GM18508 (cell line): Measurements from ENCODE around the gene LATS1.
"Not testable (repeated sequence)": the region's sequence is repeated elsewhere in the genome, so short reads cannot be mapped to it uniquely, and the experiment has no call there.

Experiments used
- ATAC-seq: cut with Tn5 transposase; IDR thresholded peaks from one replicate; pipeline ENCODE4 v1.9.1; 2021; ENCODE audit warnings: moderate number of reproducible peaks; ENCODE audit not compliant: insufficient read depth, unreplicated experiment

LATS1 gene

GRCh38 chr6:149717588-149718458 lies at the start of gene LATS1:
Gene LATS1 (minus strand): TSS chr6:149718101. CDS start chr6:149702126, 15,975 bp downstream.
- peak; percentile 56 for ATAC-seq

- ATAC-seq = no peak
Measured at GRCh38 chr6:149766156-149766769, 48.4 kb upstream of the LATS1 start.

DNA sequence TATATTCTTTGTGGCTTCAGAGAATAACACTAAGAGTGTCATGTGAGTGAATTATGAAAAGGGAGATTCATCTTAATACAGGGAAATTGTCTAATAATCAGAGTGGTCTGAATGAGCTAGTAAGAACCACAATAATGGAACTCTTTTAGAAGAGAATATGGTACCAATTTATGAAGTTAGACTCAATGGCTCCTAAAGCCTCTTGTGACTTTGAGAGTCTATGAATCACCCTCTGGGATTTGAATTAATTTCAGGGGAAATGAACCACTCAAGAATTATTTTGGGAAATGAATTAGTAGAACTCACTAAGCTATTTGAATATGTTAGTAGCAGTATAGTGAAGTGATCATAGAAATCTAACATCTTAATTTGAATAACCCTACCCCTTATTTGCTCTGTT lies 46.0 kb upstream of the LATS1 start:
- ATAC-seq = no peak

GRCh38 chr6:149761438-149761837 lies 43.5 kb upstream of the LATS1 start:
- peak; percentile 99 for ATAC-seq

DNA sequence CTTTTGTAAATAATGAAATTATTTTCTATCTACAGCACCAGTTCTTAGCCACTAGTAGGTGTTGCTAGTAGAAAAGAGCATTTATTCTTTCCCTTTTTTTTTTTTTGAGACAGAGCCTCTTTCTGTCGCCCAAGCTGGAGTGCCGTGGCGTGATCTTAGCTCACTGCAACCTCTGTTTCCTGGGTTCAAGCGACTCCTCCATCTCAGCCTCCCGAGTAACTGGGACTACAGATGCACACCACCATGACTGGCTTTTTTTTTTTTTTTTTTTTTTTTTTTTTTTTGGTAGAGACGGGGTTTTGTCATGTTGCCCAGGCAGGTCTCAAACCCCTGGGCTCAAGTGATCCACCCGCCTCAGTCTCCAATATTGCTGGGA lies 38.3 kb upstream of the LATS1 start:
- no peak for ATAC-seq

DNA sequence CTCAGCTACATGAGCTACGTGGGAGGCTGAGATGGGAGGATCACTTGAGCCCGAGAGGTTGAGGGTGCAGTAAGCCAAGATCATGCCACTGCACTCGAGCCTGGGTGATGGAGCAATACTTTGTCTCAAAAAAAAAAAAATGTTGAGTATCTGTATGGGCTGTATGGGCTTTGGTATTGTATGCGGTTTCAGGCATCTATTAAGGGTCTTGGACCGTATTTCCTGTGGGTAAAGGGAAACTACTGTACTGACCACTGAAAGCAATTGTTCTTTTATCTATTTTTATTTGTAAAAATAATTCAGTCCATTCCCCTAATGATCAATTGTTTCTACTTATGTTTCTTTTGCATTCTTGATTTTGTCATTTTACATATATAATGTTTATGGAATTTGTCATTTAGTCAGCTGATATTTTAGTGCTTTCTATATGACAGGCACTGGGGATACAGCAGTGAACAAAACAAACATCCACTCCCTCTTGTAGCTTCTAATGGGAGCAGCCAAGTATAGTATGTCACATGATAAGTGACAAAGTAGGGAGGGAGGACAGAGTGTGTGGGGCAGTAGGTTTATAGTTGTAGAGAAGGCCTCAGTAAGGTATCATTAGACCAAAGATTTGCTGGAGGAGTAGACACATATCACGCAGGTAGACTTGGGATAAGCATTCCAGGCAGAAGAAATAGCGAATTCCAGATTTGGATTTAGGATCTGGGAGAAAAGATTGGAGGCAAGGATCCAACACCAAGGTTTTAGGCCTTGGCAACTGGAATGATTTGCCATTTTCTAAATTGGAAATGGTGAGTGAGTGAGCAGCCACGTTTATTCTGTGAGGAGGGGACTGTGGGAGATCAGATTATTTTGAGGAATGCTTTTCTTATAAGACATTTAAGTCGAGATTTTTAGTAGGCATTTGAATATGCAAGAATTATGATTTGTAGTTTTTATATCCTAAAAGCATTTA lies 37.7 kb upstream of the LATS1 start:
- peak; percentile 59 for ATAC-seq

- no peak for ATAC-seq
Measured at GRCh38 chr6:149754548-149754947, 36.6 kb upstream of the LATS1 start.

DNA sequence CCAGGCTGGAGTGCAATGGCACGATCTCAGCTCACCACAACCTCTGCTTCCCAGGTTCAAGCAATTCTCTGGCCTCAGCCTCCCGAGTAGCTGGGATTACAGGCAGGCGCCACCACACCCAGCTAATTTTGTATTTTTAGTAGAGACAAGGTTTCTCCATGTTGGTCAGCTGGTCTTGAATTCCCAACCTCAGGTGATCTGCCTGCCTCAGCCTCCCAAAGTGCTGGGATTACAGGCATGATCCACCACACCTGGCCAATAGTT lies 35.4 kb upstream of the LATS1 start:
- ATAC-seq = not testable (repeated sequence)

GRCh38 chr6:149752600-149753373 lies 34.9 kb upstream of the LATS1 start:
- ATAC-seq = no peak

GRCh38 chr6:149751920-149752319 lies 34.0 kb upstream of the LATS1 start:
- ATAC-seq = not testable (repeated sequence)

DNA sequence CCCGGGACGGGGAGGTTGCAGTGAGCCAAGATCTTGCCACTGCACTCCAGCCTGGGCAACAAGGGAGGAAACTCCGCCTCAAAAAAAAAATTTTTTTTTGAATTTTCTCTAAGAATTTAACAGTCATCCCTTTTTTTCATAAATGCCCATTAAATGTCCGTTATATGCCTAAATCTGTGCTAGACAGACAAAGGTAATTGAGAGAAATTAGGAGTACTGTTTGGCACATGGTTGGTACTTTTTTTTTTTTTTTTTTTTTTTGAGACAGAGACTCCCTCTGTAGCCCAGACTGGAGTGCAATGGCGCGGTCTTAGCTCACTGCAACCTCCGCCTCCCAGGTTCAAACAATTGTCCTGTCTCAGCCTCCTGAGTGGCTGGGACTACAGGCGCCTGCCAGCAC lies 33.3 kb upstream of the LATS1 start:
- ATAC-seq = no peak

DNA sequence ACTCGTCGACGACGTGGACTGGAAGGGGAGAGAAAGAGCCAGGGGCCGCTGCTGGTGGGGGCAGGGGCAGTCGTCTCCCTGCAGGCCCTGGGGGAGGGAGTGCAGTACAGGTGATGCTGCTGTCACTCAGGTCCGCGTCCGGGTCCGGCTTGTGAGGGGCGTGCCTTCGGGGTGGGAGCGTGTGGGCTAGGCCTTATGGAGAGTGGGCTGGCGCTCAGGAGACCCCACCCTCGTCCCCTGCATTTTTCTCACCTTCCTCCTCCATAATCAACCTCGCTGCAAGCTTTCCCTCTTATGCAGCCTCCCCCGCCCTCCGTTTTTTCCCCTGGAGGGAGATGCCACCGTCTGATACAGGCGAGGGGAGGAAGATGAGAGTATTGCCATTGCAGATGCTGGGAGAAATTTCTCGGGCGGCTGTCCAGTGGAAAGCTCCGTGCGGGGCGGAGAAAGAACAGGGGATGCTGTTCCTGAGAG lies 32.3 kb upstream of the LATS1 start:
- peak; percentile 15 for ATAC-seq

GRCh38 chr6:149749594-149750135 lies 31.8 kb upstream of the LATS1 start, which contains the start of gene PCMT1:
Gene PCMT1 (plus strand): TSS chr6:149749741. CDS start chr6:149749902, 161 bp downstream.
- ATAC-seq = peak; percentile 58

DNA sequence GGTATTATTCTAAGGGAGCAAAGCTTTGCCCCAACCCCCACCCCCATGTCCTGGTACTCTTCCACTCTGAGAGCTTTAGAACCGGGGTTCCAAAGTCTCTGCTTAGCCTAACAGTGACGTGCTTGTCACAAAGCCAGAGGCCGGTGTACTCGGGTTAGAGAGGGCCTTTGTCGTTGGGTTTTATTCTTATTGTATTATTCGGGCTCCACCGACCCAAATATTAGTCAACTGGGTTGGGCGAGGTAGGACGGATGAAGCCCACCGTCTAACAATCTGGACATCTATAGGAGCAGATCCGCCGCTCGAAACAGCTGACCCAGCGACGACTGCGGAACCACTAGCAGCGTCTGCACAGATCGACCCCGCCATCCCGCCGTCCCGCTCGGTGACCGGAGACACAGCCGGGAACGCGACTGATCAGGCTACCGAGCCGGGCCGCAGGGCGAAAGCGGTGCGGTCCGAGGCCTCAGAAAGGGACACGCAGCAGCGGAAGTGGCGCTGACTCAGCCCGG lies 31.2 kb upstream of the LATS1 start:
- ATAC-seq = not testable (repeated sequence)

DNA sequence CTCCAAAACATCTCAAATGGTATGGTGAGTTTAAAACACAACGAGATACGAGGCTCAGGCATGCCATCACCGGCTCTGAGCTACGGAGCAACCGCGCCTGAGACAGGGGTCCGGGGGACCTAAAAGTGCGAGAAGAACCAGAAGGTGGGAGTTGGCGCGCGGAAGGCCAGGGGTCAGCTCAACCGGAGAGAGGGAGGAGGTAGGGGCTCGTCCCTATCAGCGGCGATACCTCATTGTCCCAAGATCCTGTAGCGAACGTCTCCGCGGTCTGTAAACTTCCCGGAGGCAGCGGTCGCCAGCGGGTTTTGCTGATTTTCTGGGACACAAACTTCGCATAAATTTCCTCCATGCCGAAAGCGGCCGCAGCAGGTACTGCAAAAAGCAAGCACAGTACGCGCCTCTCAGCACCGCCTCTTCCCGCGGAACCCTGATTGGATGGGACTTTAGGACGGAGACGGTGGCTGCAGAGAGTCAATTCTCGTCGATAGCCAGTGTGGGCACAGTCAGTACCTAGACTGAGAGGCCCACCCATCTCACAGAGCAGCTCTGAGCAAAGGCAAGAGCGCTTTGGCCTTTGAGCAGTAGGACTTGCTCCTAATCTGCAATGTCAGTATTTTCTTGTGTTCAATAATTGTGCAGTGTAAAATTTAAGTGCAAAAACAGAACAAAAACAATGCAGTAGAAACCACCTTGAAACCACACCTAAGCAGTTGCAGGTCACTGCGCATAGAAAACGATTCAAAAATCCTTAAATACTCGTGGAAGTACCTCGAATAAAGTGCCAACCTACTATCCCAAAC lies 28.4 kb upstream of the LATS1 start, which contains the start of gene NUP43:
Gene NUP43, minus strand, starts transcription at position 383 of the 800 bp plus-strand sequence. Its CDS starts 34 bp downstream, at position 349.
- ATAC-seq = peak; percentile 51

DNA sequence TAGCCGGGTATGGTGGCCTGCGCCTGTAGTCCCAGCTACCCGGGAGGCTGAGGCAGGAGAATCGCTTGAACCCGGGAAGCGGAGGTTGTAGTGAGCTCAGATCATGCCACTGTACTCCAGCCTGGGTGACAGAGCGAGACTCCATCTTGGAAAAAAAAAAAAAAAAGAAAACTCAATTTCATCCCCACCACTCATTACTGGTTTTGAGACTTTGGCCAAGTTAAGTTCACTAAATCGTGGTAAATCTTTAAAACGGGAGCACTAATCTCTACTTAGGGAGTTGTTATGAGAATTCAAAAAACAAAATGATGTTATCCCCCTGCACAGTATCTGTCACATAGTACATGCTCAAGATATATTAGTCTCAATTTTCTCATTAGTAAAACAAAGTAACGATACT lies 27.4 kb upstream of the LATS1 start:
- ATAC-seq = not testable (repeated sequence)

DNA sequence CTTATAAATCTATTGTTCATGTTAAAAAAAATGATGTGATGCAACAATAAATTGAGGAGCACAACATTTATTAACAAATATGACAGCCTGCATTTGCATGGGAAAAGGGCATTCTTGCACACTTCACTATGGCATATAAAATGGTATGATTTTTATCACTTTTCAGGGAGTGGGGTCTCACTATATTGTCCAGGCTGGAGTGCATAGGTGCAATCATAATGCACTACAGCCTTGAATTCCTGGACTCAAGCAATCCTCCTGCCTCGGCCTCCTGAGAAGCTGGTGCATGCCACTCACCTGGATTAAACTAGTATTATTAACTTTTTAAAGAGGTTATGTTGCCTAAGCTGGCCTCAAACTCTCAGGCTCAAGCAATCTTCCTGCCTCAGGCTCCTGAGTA lies 17.0 kb upstream of the LATS1 start:
- no peak for ATAC-seq

- no peak for ATAC-seq
Measured at GRCh38 chr6:149733089-149733720, 15.3 kb upstream of the LATS1 start.
